ENCODE results near the gene IGSF5. TPM values are rescaled to one million over a fixed set of nuclear protein-coding genes. Genes with fewer than 3 reads are reported as not detected.

IGSF5 gene
- total and polyA plus RNA-seq, 10 of the 15 experiments (the other 5 are each of a cell fraction or from before 2014, with no cell fraction given): not detected

- TF ChIP-seq ATF2 (IDR thresholded peaks at IDR 0.05; ENCODE audit: low read length) (no peak), RFX5 (IDR thresholded peaks at IDR 0.05; ENCODE audit: low read depth, low read length) (no peak), MYB (IDR thresholded peaks at IDR 0.05; ENCODE audit: borderline replicate concordance, low read depth, low read length) (no peak), MTA3 (IDR thresholded peaks at IDR 0.05; ENCODE audit: borderline replicate concordance, low read length) (no peak)
Observed at GRCh38 chr21:39809936-39810335, 65.0 kb downstream of the IGSF5 start (continued).

- H3K9ac ChIP-seq (ENCODE audit: control insufficient read depth, insufficient read depth, low read length): no peak overlapping the region
- intact Hi-C loops (cut with micrococcal nuclease; ENCODE audit: unreplicated experiment): no loop called here
- RAD21 ChIA-PET (ENCODE audit: unreplicated experiment): no interaction called here
Observed at GRCh38 chr21:39812983-39813382, 68.0 kb downstream of the IGSF5 start.

GRCh38 chr21:39818557-39818956 lies 73.6 kb downstream of the IGSF5 start:
- Histone ChIP-seq H3K36me3 (ENCODE audit: control insufficient read depth in 2 of 2, insufficient read depth in 2 of 2, low read length in 1 of 2) (no peaks in the 10 kb centered on the region), H3K9ac (ENCODE audit: control insufficient read depth, insufficient read depth, low read length) (no peak overlapping the region), H3K4me2 (ENCODE audit: control insufficient read depth, insufficient read depth) (no peak overlapping the region), H3K27me3 (replicated peaks in 1 of 2; ENCODE audit: control insufficient read depth in 2 of 2, insufficient read depth in 2 of 2, low read length in 1 of 2) (no peaks in the 10 kb centered on the region), H3K27ac (ENCODE audit: control insufficient read depth, insufficient read depth) (no peak overlapping the region), H3K4me3 (no peak overlapping the region), H4K20me1 (ENCODE audit: control insufficient read depth, insufficient read depth) (no peaks in the 10 kb centered on the region), H3K79me2 (ENCODE audit: control insufficient read depth, insufficient read depth, low read length) (no peaks in the 10 kb centered on the region), H3K9me3 (replicated peaks; ENCODE audit: control insufficient read depth, insufficient read depth, low read length) (no peaks in the 10 kb centered on the region; the same call in 2 of the 3 replicates), H3K4me1 (ENCODE audit: control insufficient read depth, insufficient read depth, low read length) (no peaks in the 10 kb centered on the region), H2AFZ (ENCODE audit: control insufficient read depth, low read depth, low read length) (no peak overlapping the region)
- ChIA-PET CTCF (no interaction called here), RAD21 (ENCODE audit: unreplicated experiment) (no interaction called here), POLR2A (no interaction called here), SMC1A (ENCODE audit: uncharacterized antibody, unreplicated experiment) (no interaction called here)
- BruUV-seq (replicated peaks): no TSS peak
- no peak for ATAC-seq
- WGBS (ENCODE audit: insufficient coverage, insufficient replicate concordance, low lambda C conversion rate, missing lambda C conversion rate): 0% methylated on average over 2 of the region's 2 CpGs
- no peak for DNase-seq (ENCODE audit: low read depth, low spot score)
- no peak for FAIRE-seq
- intact Hi-C loops (cut with micrococcal nuclease; ENCODE audit: unreplicated experiment) (no loop called here), in situ Hi-C loops (cut with MboI) (no loop called here)
- no peak for TF ChIP-seq ZNF24 (IDR thresholded peaks at IDR 0.05)
- TF ChIP-seq SPI1 (IDR thresholded peaks at IDR 0.05; ENCODE audit: borderline replicate concordance, insufficient read depth, low read depth, low read length): peak; percentile 74

More at GRCh38 chr21:39812983-39813382, 68.0 kb downstream of the IGSF5 start:
- Histone ChIP-seq H4K20me1 (ENCODE audit: control insufficient read depth, insufficient read depth) (no peaks in the 10 kb centered on the region), H3K4me3 (no peak overlapping the region), H3K36me3 (ENCODE audit: control insufficient read depth in 2 of 2, insufficient read depth in 2 of 2, low read length in 1 of 2) (no peaks in the 10 kb centered on the region), H2AFZ (ENCODE audit: control insufficient read depth, low read depth, low read length) (no peak overlapping the region), H3K4me2 (ENCODE audit: control insufficient read depth, insufficient read depth) (no peak overlapping the region), H3K4me1 (ENCODE audit: control insufficient read depth, insufficient read depth, low read length) (no peaks in the 10 kb centered on the region), H3K27me3 (replicated peaks in 1 of 2; ENCODE audit: control insufficient read depth in 2 of 2, insufficient read depth in 2 of 2, low read length in 1 of 2) (no peaks in the 10 kb centered on the region), H3K9me3 (replicated peaks; ENCODE audit: control insufficient read depth, insufficient read depth, low read length) (no peaks in the 10 kb centered on the region; the same call in 2 of the 3 replicates), H3K79me2 (ENCODE audit: control insufficient read depth, insufficient read depth, low read length) (no peaks in the 10 kb centered on the region), H3K27ac (ENCODE audit: control insufficient read depth, insufficient read depth) (no peak overlapping the region)
- no peak for TF ChIP-seq SMAD5 (IDR thresholded peaks at IDR 0.05; ENCODE audit: low read depth)
- 0% methylated on average over 1 of the region's 1 CpG for WGBS (ENCODE audit: insufficient coverage, insufficient replicate concordance, low lambda C conversion rate, missing lambda C conversion rate)
- no peak for FAIRE-seq
- CTCF ChIA-PET: no interaction called here
- BruUV-seq (replicated peaks): no TSS peak
- SMC1A ChIA-PET (ENCODE audit: uncharacterized antibody, unreplicated experiment): no interaction called here
- POLR2A ChIA-PET: no interaction called here
- in situ Hi-C loops (cut with MboI): no loop called here
- ATAC-seq: no peak
- DNase-seq (ENCODE audit: low read depth, low spot score): no peak

Measured in GM12878 (cell line).